ENCODE results near the gene IRX5. TPM values are rescaled to one million over a fixed set of nuclear protein-coding genes. Genes with fewer than 3 reads are reported as not detected.

The IRX5 gene
- total and polyA plus RNA-seq, 2 donors from 2014 or later = 3.7 to 22.3 TPM

DNA sequence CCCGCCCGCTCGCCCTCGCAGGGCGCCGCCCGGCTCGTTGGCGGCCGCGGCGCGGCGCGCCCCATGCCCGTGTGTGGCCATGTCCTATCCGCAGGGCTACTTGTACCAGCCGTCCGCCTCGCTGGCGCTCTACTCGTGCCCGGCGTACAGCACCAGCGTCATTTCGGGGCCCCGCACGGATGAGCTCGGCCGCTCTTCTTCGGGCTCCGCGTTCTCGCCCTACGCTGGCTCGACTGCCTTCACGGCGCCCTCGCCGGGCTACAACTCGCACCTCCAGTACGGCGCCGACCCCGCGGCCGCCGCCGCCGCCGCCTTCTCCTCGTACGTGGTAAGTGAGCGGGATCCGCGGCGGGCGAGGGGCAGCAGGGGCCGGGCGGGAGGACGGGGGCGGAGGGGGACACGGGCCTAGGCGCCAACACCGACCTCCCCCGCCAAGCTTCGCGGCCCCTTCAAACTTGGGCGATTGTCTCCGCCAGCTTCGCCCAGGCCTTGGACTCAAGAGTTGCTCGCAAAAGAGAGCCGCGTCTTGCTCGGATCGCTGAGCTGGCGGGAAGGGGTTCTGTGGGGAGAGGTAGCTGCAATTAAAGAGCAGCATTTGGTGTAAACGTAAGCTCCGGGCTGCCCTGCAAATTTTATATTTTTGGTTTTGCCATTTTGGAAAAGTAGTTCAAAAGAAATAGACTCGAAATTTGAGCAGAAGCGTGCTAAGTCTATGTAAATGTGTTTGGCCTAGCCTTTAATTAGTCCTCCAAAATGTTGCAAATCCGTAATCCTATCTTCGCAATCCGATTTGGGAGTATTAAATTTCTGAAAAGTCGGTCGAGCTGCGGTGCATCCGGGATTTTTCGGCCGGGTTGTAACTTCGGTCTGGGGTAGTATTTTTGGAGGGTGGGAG, 702 bp downstream of the IRX5 start:
- Histone ChIP-seq H3K27ac (ENCODE audit: low read depth in 2 of 2, low read length in 2 of 2) (no peak overlapping the region), H3K27me3 (ENCODE audit: control insufficient read depth, insufficient read depth, low read length) (peaks cover 51% of the 10 kb centered on the region), H3K4me1 (ENCODE audit: control insufficient read depth in 2 of 3, insufficient read depth in 2 of 3, low read depth in 1 of 3, low read length in 3 of 3) (peaks cover 0 to 11% (median 0%) of the 10 kb centered on the region in 3 donors), H3K9ac (ENCODE audit: low read length in 3 of 3) (peak overlapping the region in 2 of 3 donors; percentile 33 to 46), H3K9me3 (ENCODE audit: control insufficient read depth in 2 of 3, insufficient read depth in 1 of 3, low read length in 3 of 3) (no peaks in the 10 kb centered on the region), H3K4me3 (ENCODE audit: low read length in 3 of 3) (peak overlapping the region; percentile 44 to 64 (median 48)), H3K36me3 (ENCODE audit: control insufficient read depth in 2 of 3, insufficient read depth in 3 of 3, low read length in 3 of 3) (no peaks in the 10 kb centered on the region)
- intact Hi-C loops (cut with DNase I) = no loop called here
- no peak for FAIRE-seq
- peak; percentile 47 to 82 (median 54) for DNase-seq
- TF ChIP-seq, protein P1, sequence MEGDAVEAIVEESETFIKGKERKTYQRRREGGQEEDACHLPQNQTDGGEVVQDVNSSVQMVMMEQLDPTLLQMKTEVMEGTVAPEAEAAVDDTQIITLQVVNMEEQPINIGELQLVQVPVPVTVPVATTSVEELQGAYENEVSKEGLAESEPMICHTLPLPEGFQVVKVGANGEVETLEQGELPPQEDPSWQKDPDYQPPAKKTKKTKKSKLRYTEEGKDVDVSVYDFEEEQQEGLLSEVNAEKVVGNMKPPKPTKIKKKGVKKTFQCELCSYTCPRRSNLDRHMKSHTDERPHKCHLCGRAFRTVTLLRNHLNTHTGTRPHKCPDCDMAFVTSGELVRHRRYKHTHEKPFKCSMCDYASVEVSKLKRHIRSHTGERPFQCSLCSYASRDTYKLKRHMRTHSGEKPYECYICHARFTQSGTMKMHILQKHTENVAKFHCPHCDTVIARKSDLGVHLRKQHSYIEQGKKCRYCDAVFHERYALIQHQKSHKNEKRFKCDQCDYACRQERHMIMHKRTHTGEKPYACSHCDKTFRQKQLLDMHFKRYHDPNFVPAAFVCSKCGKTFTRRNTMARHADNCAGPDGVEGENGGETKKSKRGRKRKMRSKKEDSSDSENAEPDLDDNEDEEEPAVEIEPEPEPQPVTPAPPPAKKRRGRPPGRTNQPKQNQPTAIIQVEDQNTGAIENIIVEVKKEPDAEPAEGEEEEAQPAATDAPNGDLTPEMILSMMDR (IDR thresholded peaks at IDR 0.05; ENCODE audit: borderline replicate concordance, extremely low read depth, insufficient read depth) = no peak

DNA sequence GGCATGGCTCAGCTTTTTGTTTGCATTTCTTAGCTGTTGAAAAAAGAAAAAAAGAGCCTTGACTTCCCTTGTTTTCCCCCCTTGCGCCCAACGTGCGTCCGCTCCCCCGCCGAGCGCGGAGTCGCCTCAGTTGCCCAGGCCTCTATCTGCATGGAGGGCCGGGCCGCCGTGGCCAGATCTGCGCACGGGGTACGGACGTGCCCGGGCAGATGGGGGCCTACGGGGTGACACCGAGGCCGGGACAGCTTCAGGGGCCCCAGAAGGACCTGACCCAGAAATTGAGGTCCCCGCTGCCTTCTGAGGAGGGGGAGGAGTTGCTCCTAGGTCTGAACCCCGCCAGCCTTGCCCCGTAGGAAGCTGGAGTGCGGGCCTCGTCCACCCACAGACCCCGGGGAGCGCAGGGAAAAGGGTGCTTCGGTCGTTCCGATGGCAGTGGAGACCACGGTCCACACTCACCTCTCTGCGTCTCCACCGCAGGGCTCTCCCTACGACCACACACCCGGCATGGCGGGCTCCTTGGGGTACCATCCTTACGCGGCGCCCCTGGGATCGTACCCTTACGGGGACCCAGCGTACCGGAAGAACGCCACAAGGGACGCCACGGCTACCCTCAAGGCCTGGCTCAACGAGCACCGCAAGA, 1.5 kb downstream of the IRX5 start:
- peaks cover 48% of the 10 kb centered on the region for H3K27me3 ChIP-seq (ENCODE audit: control insufficient read depth, insufficient read depth, low read length)
- intact Hi-C loops (cut with DNase I) = no loop called here
- no peak for FAIRE-seq

DNA sequence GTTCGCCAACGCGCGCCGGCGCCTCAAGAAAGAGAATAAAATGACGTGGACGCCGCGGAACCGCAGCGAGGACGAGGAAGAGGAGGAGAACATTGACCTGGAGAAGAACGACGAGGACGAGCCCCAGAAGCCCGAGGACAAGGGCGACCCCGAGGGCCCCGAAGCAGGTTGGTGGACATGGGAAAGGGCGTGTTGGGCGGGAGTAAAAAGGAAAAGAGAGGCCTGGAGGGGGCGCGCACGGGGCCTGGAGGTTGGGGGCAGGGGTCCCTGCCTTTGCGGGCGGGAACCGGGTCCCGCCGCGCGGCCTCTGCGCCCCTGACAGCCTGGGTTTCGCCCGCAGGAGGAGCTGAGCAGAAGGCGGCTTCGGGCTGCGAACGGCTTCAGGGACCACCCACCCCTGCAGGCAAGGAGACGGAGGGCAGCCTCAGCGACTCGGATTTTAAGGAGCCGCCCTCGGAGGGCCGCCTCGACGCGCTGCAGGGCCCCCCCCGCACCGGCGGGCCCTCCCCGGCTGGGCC, 2.1 kb downstream of the IRX5 start:
- H3K4me1 ChIP-seq (ENCODE audit: control insufficient read depth in 2 of 3, insufficient read depth in 2 of 3, low read depth in 1 of 3, low read length in 3 of 3) = peaks cover 0 to 14% (median 0%) of the 10 kb centered on the region in 3 donors
- H3K9me3 ChIP-seq (ENCODE audit: control insufficient read depth in 2 of 3, insufficient read depth in 1 of 3, low read length in 3 of 3) = no peaks in the 10 kb centered on the region
- DNase-seq (peak in 4 of 5 donors; percentile 18 to 72 (median 43)), FAIRE-seq (no peak)
- H3K4me3 ChIP-seq (ENCODE audit: low read length in 3 of 3) = peak overlapping the region in 1 of 3 donors; percentile 64
- intact Hi-C loops (cut with DNase I) = no loop called here
- peaks cover 47% of the 10 kb centered on the region for H3K27me3 ChIP-seq (ENCODE audit: control insufficient read depth, insufficient read depth, low read length)
- no peak overlapping the region for H3K27ac ChIP-seq (ENCODE audit: low read depth in 2 of 2, low read length in 2 of 2)
- H3K36me3 ChIP-seq (ENCODE audit: control insufficient read depth in 2 of 3, insufficient read depth in 3 of 3, low read length in 3 of 3) = no peaks in the 10 kb centered on the region
- no peak overlapping the region for H3K9ac ChIP-seq (ENCODE audit: low read length in 3 of 3)
- TF ChIP-seq, protein P1 (IDR thresholded peaks at IDR 0.05; ENCODE audit: borderline replicate concordance, extremely low read depth, insufficient read depth) = no peak

More for the DNA sequence above, 1.5 kb downstream of the IRX5 start:
- Histone ChIP-seq H3K9me3 (ENCODE audit: control insufficient read depth in 2 of 3, insufficient read depth in 1 of 3, low read length in 3 of 3) (no peaks in the 10 kb centered on the region), H3K27ac (ENCODE audit: low read depth in 2 of 2, low read length in 2 of 2) (peak overlapping the region in 1 of 2 donors; percentile 43), H3K9ac (ENCODE audit: low read length in 3 of 3) (peak overlapping the region in 1 of 3 donors; percentile 33), H3K4me3 (ENCODE audit: low read length in 3 of 3) (peak overlapping the region; percentile 44 to 64 (median 48)), H3K36me3 (ENCODE audit: control insufficient read depth in 2 of 3, insufficient read depth in 3 of 3, low read length in 3 of 3) (no peaks in the 10 kb centered on the region), H3K4me1 (ENCODE audit: control insufficient read depth in 2 of 3, insufficient read depth in 2 of 3, low read depth in 1 of 3, low read length in 3 of 3) (peaks cover 0 to 12% (median 0%) of the 10 kb centered on the region in 3 donors)
- DNase-seq = peak in 3 of 5 donors; percentile 11 to 73 (median 55)
- TF ChIP-seq, protein P1 (IDR thresholded peaks at IDR 0.05; ENCODE audit: borderline replicate concordance, extremely low read depth, insufficient read depth) = no peak
